ENCODE results near the gene ATXN1. TPM values are rescaled to one million over a fixed set of nuclear protein-coding genes. Genes with fewer than 3 reads are reported as not detected.
A peak's percentile ranks its signal among the peaks of the same experiment; 100 is the strongest.

Gene ATXN1
- total RNA-seq, 1 experiment from 2014 or later = 7.6 TPM

- no peaks in the 10 kb centered on the region for H3K27me3 ChIP-seq (ENCODE audit: control insufficient read depth, insufficient read depth, low read length)
- peak; percentile 37 for DNase-seq
- no peaks in the 10 kb centered on the region for H3K36me3 ChIP-seq (replicated peaks; ENCODE audit: control insufficient read depth, insufficient read depth, low read length)
- no peak overlapping the region for H3K4me3 ChIP-seq (ENCODE audit: insufficient read depth, low read depth, low read length)
Measured at GRCh38 chr6:16345449-16346330, 415.6 kb downstream of the ATXN1 start.

GRCh38 chr6:16344756-16345155 lies 416.5 kb downstream of the ATXN1 start:
- no peak for DNase-seq
- H3K27me3 ChIP-seq (ENCODE audit: control insufficient read depth, insufficient read depth, low read length) = no peaks in the 10 kb centered on the region
- no peak overlapping the region for H3K4me3 ChIP-seq (ENCODE audit: insufficient read depth, low read depth, low read length)
- no peaks in the 10 kb centered on the region for H3K36me3 ChIP-seq (replicated peaks; ENCODE audit: control insufficient read depth, insufficient read depth, low read length)

- Histone ChIP-seq H3K27me3 (ENCODE audit: control insufficient read depth, insufficient read depth, low read length) (no peaks in the 10 kb centered on the region), H3K36me3 (replicated peaks; ENCODE audit: control insufficient read depth, insufficient read depth, low read length) (no peaks in the 10 kb centered on the region), H3K4me3 (ENCODE audit: insufficient read depth, low read depth, low read length) (no peak overlapping the region)
- DNase-seq = no peak
Measured at GRCh38 chr6:16343593-16343992, 417.7 kb downstream of the ATXN1 start.

GRCh38 chr6:16339265-16339587 lies 422.0 kb downstream of the ATXN1 start:
- Histone ChIP-seq H3K27me3 (ENCODE audit: control insufficient read depth, insufficient read depth, low read length) (no peaks in the 10 kb centered on the region), H3K36me3 (replicated peaks; ENCODE audit: control insufficient read depth, insufficient read depth, low read length) (no peaks in the 10 kb centered on the region), H3K4me3 (ENCODE audit: insufficient read depth, low read depth, low read length) (no peak overlapping the region)
- no peak for DNase-seq

GRCh38 chr6:16338577-16339264 lies 422.5 kb downstream of the ATXN1 start:
- no peaks in the 10 kb centered on the region for H3K27me3 ChIP-seq (ENCODE audit: control insufficient read depth, insufficient read depth, low read length)
- DNase-seq = peak; percentile 66
- H3K36me3 ChIP-seq (replicated peaks; ENCODE audit: control insufficient read depth, insufficient read depth, low read length) = no peaks in the 10 kb centered on the region
- H3K4me3 ChIP-seq (ENCODE audit: insufficient read depth, low read depth, low read length) = no peak overlapping the region

GRCh38 chr6:16337295-16337975 lies 423.8 kb downstream of the ATXN1 start:
- DNase-seq = no peak

GRCh38 chr6:16336911-16337294 lies 424.4 kb downstream of the ATXN1 start:
- Histone ChIP-seq H3K4me3 (ENCODE audit: insufficient read depth, low read depth, low read length) (no peak overlapping the region), H3K36me3 (replicated peaks; ENCODE audit: control insufficient read depth, insufficient read depth, low read length) (no peaks in the 10 kb centered on the region), H3K27me3 (ENCODE audit: control insufficient read depth, insufficient read depth, low read length) (no peaks in the 10 kb centered on the region)
- DNase-seq = no peak

More at GRCh38 chr6:16337295-16337975, 423.8 kb downstream of the ATXN1 start:
- Histone ChIP-seq H3K36me3 (replicated peaks; ENCODE audit: control insufficient read depth, insufficient read depth, low read length) (no peaks in the 10 kb centered on the region), H3K4me3 (ENCODE audit: insufficient read depth, low read depth, low read length) (no peak overlapping the region), H3K27me3 (ENCODE audit: control insufficient read depth, insufficient read depth, low read length) (no peaks in the 10 kb centered on the region)

GRCh38 chr6:16336056-16336818 lies 425.0 kb downstream of the ATXN1 start:
- Histone ChIP-seq H3K36me3 (replicated peaks; ENCODE audit: control insufficient read depth, insufficient read depth, low read length) (no peaks in the 10 kb centered on the region), H3K4me3 (ENCODE audit: insufficient read depth, low read depth, low read length) (no peak overlapping the region), H3K27me3 (ENCODE audit: control insufficient read depth, insufficient read depth, low read length) (no peaks in the 10 kb centered on the region)
- no peak for DNase-seq

GRCh38 chr6:16335176-16335575 lies 426.1 kb downstream of the ATXN1 start:
- Histone ChIP-seq H3K27me3 (ENCODE audit: control insufficient read depth, insufficient read depth, low read length) (no peaks in the 10 kb centered on the region), H3K36me3 (replicated peaks; ENCODE audit: control insufficient read depth, insufficient read depth, low read length) (no peaks in the 10 kb centered on the region), H3K4me3 (ENCODE audit: insufficient read depth, low read depth, low read length) (no peak overlapping the region)
- DNase-seq = no peak

- H3K4me3 ChIP-seq (ENCODE audit: insufficient read depth, low read depth, low read length) = no peak overlapping the region
- no peaks in the 10 kb centered on the region for H3K36me3 ChIP-seq (replicated peaks; ENCODE audit: control insufficient read depth, insufficient read depth, low read length)
- DNase-seq = no peak
- H3K27me3 ChIP-seq (ENCODE audit: control insufficient read depth, insufficient read depth, low read length) = no peaks in the 10 kb centered on the region
Measured at GRCh38 chr6:16334671-16335070, 426.6 kb downstream of the ATXN1 start.

GRCh38 chr6:16333580-16333979 lies 427.7 kb downstream of the ATXN1 start:
- Histone ChIP-seq H3K27me3 (ENCODE audit: control insufficient read depth, insufficient read depth, low read length) (no peaks in the 10 kb centered on the region), H3K4me3 (ENCODE audit: insufficient read depth, low read depth, low read length) (no peak overlapping the region), H3K36me3 (replicated peaks; ENCODE audit: control insufficient read depth, insufficient read depth, low read length) (no peaks in the 10 kb centered on the region)
- no peak for DNase-seq

GRCh38 chr6:16332175-16332542 lies 429.1 kb downstream of the ATXN1 start:
- Histone ChIP-seq H3K36me3 (replicated peaks; ENCODE audit: control insufficient read depth, insufficient read depth, low read length) (no peaks in the 10 kb centered on the region), H3K4me3 (ENCODE audit: insufficient read depth, low read depth, low read length) (no peak overlapping the region), H3K27me3 (ENCODE audit: control insufficient read depth, insufficient read depth, low read length) (no peaks in the 10 kb centered on the region)
- DNase-seq = peak; percentile 82

- peak; percentile 83 for DNase-seq
- H3K27me3 ChIP-seq (ENCODE audit: control insufficient read depth, insufficient read depth, low read length) = no peaks in the 10 kb centered on the region
- no peak overlapping the region for H3K4me3 ChIP-seq (ENCODE audit: insufficient read depth, low read depth, low read length)
- no peaks in the 10 kb centered on the region for H3K36me3 ChIP-seq (replicated peaks; ENCODE audit: control insufficient read depth, insufficient read depth, low read length)
Measured at GRCh38 chr6:16331384-16332174, 429.7 kb downstream of the ATXN1 start.

GRCh38 chr6:16329233-16329632 lies 432.0 kb downstream of the ATXN1 start:
- Histone ChIP-seq H3K4me3 (ENCODE audit: insufficient read depth, low read depth, low read length) (no peak overlapping the region), H3K27me3 (ENCODE audit: control insufficient read depth, insufficient read depth, low read length) (no peaks in the 10 kb centered on the region), H3K36me3 (replicated peaks; ENCODE audit: control insufficient read depth, insufficient read depth, low read length) (no peaks in the 10 kb centered on the region)
- DNase-seq = no peak
